Endothelial cell of hepatic sinusoid (primary cell): ENCODE measurements around the gene ITPA.
"Not testable (repeated sequence)": the region's sequence is repeated elsewhere in the genome, so short reads cannot be mapped to it uniquely, and the experiment has no call there.

Experiments used
- in situ Hi-C: cut with HindIII; loops from 2 replicates; pipeline ENCODE4 v1.10.0; 2017; ENCODE audit warnings: low sequenced_read_pairs

Gene ITPA

GRCh38 chr20:3172933-3173609 lies 36.2 kb upstream of the ITPA start, which contains the start of gene LZTS3:
LZTS3 (minus strand) TSS chr20:3173549; CDS start chr20:3167163, 6,386 bp downstream.
- in situ Hi-C loops: no loop called here

GRCh38 chr20:3173610-3174441 lies 35.5 kb upstream of the ITPA start:
- in situ Hi-C loops: no loop called here

- in situ Hi-C loops: no loop called here
These were observed 34.6 kb upstream of the ITPA start for GRCh38 chr20:3174442-3175261.

- in situ Hi-C loops: no loop called here
These were observed 34.0 kb upstream of the ITPA start for GRCh38 chr20:3175270-3175669.

- in situ Hi-C loops: no loop called here
These were observed 31.4 kb upstream of the ITPA start for GRCh38 chr20:3177746-3178485.

- in situ Hi-C loops: no loop called here
These were observed 29.0 kb upstream of the ITPA start for GRCh38 chr20:3180319-3180718.

- in situ Hi-C loops: no loop called here
These were observed 28.0 kb upstream of the ITPA start for GRCh38 chr20:3181270-3181669.

- in situ Hi-C loops: not testable (repeated sequence)
These were observed 26.9 kb upstream of the ITPA start for GRCh38 chr20:3182429-3182828.

- in situ Hi-C loops: no loop called here
These were observed 25.2 kb upstream of the ITPA start for GRCh38 chr20:3183896-3184612.

GRCh38 chr20:3187861-3188260 lies 21.4 kb upstream of the ITPA start:
- in situ Hi-C loops: not testable (repeated sequence)

GRCh38 chr20:3188823-3189413 lies 20.4 kb upstream of the ITPA start:
- in situ Hi-C loops: no loop called here

- in situ Hi-C loops: no loop called here
These were observed 19.7 kb upstream of the ITPA start for GRCh38 chr20:3189561-3190131.

GRCh38 chr20:3190681-3191111 lies 18.6 kb upstream of the ITPA start:
- in situ Hi-C loops: no loop called here

GRCh38 chr20:3192226-3193015 lies 16.9 kb upstream of the ITPA start:
- in situ Hi-C loops: no loop called here

GRCh38 chr20:3193806-3194616 lies 15.3 kb upstream of the ITPA start:
- in situ Hi-C loops: no loop called here

GRCh38 chr20:3194617-3195280 lies 14.5 kb upstream of the ITPA start:
- in situ Hi-C loops: no loop called here

GRCh38 chr20:3195590-3196237 lies 13.6 kb upstream of the ITPA start:
- in situ Hi-C loops: no loop called here
